SK-N-MC (cell line): ENCODE results near the gene NFIX.

ENCODE experiments used
- EZH2 ChIP-seq: fragments of 200-600 bp; sonication (generic); IDR thresholded peaks from one replicate; pipeline ENCODE4 v1.6.1; 2017; ENCODE audit warnings: antibody characterized with exemption
- FOXP2 ChIP-seq: optimal IDR thresholded peaks from 2 replicates; pipeline ENCODE3; 2011; ENCODE audit warnings: mild to moderate bottlenecking, moderate library complexity; ENCODE audit not compliant: insufficient read depth; ENCODE audit errors: extremely low read length, control extremely low read depth
- POLR2AphosphoS5 ChIP-seq: IDR thresholded peaks from 2 replicates; pipeline ENCODE4 v1.6.1; 2012; ENCODE audit warnings: mild to moderate bottlenecking, low read depth, low read length, borderline replicate concordance

DNA sequence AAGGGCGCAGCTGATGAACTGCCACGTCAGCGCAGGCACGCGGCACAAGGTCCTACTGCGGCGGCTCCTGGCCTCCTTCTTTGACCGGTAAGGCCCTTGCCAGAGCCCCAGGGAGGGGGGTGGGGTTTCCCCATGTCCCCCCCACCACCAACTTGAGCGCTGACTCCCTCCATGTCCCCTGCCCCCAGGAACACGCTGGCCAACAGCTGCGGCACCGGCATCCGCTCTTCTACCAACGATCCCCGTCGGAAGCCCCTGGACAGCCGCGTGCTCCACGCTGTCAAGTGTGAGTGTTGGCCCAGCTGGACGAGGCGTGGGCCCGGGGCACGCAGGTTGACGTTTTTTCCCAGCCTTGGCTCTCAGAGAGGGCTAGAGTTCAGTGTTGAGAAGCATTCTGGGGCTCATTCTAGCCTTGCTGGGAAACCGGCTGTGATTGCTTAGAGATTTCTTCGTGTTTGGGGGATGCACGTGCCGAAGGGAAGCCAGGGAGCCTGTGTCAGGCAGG, 142.1 kb downstream of the NFIX start:
- TF ChIP-seq EZH2 (no peak), POLR2AphosphoS5 (no peak), FOXP2 (no peak)
